ENCODE results near the gene DDX54. TPM values are rescaled to one million over a fixed set of nuclear protein-coding genes. Genes with fewer than 3 reads are reported as not detected.
A peak's percentile ranks its signal among the peaks of the same experiment; 100 is the strongest.

The DDX54 gene
- total RNA-seq: 34.7 TPM
- long read RNA-seq, full-length matches to known transcripts: 56 of 100 reads
- long read RNA-seq, partial matches to known transcripts: 37 of 100 reads
- long read RNA-seq, other reads (novel, unspliced or antisense): 7 of 100 reads

- Histone ChIP-seq H3K9me3 (replicated peaks) (no peaks in the 10 kb centered on the region), H3K36me3 (peaks cover 19% of the 10 kb centered on the region), H3K27ac (replicated peaks) (peak within 1 kb of the TSS; percentile 98), H3K4me1 (peaks cover 52% of the 10 kb centered on the region), H3K27me3 (ENCODE audit: low read depth) (no peaks in the 10 kb centered on the region), H3K4me3 (peak within 1 kb of the TSS; percentile 100)
- no peak for TF ChIP-seq CTCF (IDR thresholded peaks at IDR 0.05; ENCODE audit: borderline replicate concordance)
- peak; percentile 82 for DNase-seq
- intact Hi-C loops (cut with micrococcal nuclease): no loop called here
These were observed at the start of gene DDX54, which contains the start of gene RITA1 for GRCh38 chr12:113185180-113186032. Gene DDX54, minus strand, starts transcription at chr12:113185478. Its CDS starts 27 bp downstream, at chr12:113185451. Gene RITA1, plus strand, starts transcription at chr12:113185721. Its CDS starts 1,026 bp downstream, at chr12:113186747.

- intact Hi-C loops (cut with micrococcal nuclease): no loop called here
- peak overlapping the region; percentile 99 for H3K27ac ChIP-seq (replicated peaks)
- peaks cover 65% of the 10 kb centered on the region for H3K36me3 ChIP-seq
- peaks cover 100% of the 10 kb centered on the region for H3K4me1 ChIP-seq
- DNase-seq: no peak
- TF ChIP-seq CTCF (IDR thresholded peaks at IDR 0.05; ENCODE audit: borderline replicate concordance): no peak
- no peaks in the 10 kb centered on the region for H3K9me3 ChIP-seq (replicated peaks)
- H3K4me3 ChIP-seq: no peak overlapping the region
- no peaks in the 10 kb centered on the region for H3K27me3 ChIP-seq (ENCODE audit: low read depth)
These were observed 49.2 kb upstream of the DDX54 start for GRCh38 chr12:113234483-113234882.

- Histone ChIP-seq H3K9me3 (replicated peaks) (no peaks in the 10 kb centered on the region), H3K27ac (replicated peaks) (peak overlapping the region; percentile 99), H3K27me3 (ENCODE audit: low read depth) (no peaks in the 10 kb centered on the region), H3K4me1 (peaks cover 100% of the 10 kb centered on the region), H3K36me3 (peaks cover 66% of the 10 kb centered on the region), H3K4me3 (no peak overlapping the region)
- intact Hi-C loops (cut with micrococcal nuclease): no loop called here
- TF ChIP-seq CTCF (IDR thresholded peaks at IDR 0.05; ENCODE audit: borderline replicate concordance): no peak
- no peak for DNase-seq
These were observed 48.7 kb upstream of the DDX54 start for GRCh38 chr12:113233967-113234366.

GRCh38 chr12:113232840-113233585 lies 47.7 kb upstream of the DDX54 start:
- H3K27ac ChIP-seq (replicated peaks): peak overlapping the region; percentile 99
- H3K4me3 ChIP-seq: peak overlapping the region; percentile 15
- TF ChIP-seq CTCF (IDR thresholded peaks at IDR 0.05; ENCODE audit: borderline replicate concordance): no peak
- intact Hi-C loops (cut with micrococcal nuclease): no loop called here
- H3K36me3 ChIP-seq: peaks cover 69% of the 10 kb centered on the region
- DNase-seq: peak; percentile 52
- peaks cover 100% of the 10 kb centered on the region for H3K4me1 ChIP-seq
- no peaks in the 10 kb centered on the region for H3K27me3 ChIP-seq (ENCODE audit: low read depth)
- H3K9me3 ChIP-seq (replicated peaks): no peaks in the 10 kb centered on the region

GRCh38 chr12:113232089-113232839 lies 47.0 kb upstream of the DDX54 start:
- intact Hi-C loops (cut with micrococcal nuclease): no loop called here
- H3K4me3 ChIP-seq: peak overlapping the region; percentile 15
- H3K4me1 ChIP-seq: peaks cover 100% of the 10 kb centered on the region
- no peaks in the 10 kb centered on the region for H3K27me3 ChIP-seq (ENCODE audit: low read depth)
- no peaks in the 10 kb centered on the region for H3K9me3 ChIP-seq (replicated peaks)
- TF ChIP-seq CTCF (IDR thresholded peaks at IDR 0.05; ENCODE audit: borderline replicate concordance): no peak
- no peak for DNase-seq
- H3K27ac ChIP-seq (replicated peaks): peak overlapping the region; percentile 99
- H3K36me3 ChIP-seq: peaks cover 76% of the 10 kb centered on the region
